Activated naive CD8-positive, alpha-beta T cell treated with anti-CD3 and anti-CD28 coated beads, Interleukin-2, amount 50 U/mL, for 16 hours (primary cell): ENCODE data around the gene FOXL3.

Experiments
- DNase-seq: peaks from one replicate; pipeline ENCODE4 v3.0.0-alpha.2; 2020; ENCODE audit warnings: low read depth, low spot score

The FOXL3 gene

DNA sequence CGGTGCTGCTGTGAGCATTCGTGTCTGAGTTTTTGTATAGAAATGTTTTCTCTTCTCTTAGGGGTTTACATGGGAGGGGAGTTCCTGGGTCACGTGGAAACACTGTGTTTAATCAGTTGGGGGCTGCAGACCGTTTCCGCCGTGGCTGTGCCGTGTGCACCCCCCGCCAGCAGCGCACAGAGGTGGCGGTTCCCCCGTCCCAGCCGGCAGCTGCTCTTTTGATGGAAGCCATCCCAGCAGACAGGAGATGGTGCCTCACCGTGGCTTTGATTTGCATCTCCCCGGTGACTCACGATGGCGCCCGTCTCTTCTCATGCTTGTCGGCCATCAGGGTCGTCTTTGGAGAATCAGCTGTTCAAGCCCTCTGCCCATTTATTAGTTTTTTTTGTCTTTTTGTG is 34.9 kb upstream of the FOXL3 start:
- DNase-seq = no peak

DNA sequence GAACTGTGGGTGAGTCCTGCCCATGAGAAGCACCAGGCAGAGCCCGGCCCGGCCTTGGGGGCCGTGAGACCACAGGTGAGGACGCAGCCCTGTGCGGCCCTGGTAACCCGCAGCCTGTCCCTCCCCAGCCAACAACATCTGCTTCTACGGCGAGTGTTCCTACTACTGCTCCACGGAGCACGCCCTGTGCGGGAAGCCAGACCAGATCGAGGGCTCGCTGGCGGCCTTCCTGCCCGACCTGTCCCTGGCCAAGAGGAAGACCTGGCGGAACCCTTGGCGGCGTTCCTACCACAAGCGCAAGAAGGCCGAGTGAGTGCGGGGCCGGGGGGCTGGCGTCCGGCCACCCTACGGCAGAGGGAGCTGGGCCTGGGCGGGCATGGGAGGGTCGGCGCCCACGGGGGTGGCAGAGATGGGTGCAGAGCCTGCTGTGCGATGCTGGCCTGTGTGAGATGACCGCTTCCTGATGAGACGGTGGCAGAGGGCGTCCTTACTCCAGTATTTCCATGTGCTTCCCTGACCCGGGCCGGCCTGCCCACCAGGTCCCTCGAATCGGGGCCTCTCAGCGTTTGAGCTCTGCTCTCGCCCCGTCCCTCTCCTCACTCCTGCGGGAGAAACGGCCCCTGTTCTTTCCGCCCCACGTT is 34.1 kb upstream of the FOXL3 start:
- DNase-seq = no peak

DNA sequence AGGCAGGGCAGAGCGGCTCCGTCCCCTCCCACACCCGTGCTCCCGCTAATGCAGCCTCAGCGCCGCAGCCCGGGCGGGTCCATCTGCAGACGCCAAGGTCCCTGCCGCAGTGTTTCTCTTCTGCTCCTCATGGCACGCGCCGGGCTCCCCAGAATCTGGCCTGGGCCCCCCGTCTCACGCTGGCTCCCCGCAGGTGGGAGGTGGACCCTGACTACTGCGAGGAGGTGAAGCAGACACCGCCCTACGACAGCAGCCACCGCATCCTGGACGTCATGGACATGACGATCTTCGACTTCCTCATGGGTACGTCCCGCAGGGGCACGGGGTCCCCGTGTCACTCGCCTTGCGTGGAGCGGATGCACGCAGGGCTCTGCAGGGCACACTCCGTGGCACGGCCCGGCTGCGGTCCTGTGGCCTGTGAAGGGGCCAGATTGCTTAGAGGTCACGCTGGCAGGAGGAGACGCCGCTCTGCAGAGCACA is 33.5 kb upstream of the FOXL3 start:
- no peak for DNase-seq

DNA sequence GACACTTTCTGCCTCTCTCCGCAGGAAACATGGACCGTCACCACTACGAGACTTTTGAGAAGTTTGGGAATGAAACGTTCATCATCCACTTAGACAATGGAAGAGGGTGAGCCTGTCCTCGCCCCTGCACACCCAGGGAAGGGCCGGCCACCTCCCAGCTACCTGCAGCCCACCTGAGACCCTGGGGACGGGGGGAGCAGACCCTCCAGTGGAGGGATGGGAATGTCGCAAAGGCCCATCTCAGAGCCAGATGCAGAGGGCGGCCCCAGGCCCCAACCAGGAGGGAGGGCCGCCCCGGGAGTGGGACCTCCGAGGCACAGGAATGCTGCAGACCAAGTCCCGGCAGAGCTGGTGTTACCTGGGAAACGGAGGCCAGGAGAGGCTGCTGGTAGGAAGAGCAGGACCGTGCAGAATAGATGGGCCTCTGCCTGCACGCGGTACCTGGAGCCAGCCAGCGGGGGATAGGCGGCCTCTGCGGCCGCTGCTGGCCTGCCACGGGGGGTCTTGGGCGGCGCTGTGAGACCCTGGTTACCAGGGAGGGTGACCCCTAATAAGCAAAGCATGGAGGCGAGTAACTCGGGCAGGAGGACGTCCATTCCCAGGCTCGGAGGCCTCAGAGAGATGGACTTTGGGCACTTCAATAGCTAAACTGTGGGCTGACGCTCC is 32.9 kb upstream of the FOXL3 start:
- no peak for DNase-seq

DNA sequence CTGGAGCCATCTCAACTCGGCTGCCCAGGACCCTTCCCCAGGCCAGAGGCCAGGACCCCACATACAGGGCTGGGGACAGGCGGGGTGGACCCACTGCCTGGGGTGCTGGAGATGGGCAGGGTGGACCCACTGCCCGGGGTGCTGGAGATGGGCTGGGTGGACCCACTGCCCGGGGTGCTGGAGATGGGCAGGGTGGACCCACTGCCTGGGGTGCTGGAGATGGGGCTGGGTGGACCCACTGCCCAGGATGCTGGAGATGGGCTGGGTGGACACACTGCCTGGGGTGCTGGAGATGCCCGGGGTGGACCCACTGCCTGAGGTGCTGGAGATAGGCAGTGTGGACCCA is 32.4 kb upstream of the FOXL3 start:
- DNase-seq = no peak

DNA sequence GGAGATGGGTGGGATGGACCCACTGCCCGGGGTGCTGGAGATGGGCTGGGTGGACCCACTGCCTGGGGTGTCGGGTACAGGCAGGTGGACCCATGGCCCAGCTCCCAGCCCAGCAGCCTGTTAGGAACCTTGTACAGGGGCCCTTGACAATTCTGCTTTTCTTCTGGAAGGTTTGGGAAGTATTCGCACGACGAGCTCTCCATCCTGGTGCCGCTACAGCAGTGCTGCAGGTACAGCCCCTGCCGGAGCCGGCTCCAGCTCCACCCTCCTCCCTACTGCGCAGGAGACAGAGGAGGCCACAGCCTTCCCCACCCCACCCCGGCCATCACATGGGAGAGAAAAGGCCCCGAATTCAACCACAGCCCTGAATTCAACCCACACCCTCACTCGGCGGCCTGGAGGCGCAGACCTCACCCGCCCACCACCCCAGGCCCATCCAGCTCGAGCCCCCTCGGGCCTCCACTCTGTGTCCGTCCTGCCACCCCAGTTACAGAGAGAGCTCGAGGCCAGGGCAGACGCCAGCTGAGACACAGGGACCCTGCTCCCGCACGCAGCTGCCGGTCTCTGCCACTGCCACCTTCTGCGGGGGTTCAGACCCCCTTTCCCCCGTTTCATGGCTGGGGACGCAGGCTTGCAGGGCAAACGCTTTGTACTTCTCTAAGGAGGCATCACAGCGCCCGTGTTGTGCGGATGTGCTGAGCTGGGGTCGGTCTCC is 31.3 kb upstream of the FOXL3 start:
- DNase-seq = no peak

DNA sequence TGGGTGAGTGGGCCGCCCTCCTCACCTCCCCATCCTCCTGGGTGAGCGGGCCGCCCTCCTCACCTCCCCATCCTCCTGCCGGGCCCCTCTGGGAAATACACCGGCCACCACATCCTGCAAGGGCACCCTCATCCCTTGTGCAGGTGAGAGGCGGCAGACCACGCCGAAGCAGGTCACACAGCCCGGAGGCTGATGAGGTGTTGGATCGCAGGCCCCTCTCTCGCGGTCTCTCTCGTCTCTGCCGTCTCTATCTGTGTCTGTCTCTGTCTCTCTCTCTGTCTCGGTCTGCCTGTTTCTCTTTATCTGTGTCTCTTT is 30.8 kb upstream of the FOXL3 start:
- DNase-seq = no peak

DNA sequence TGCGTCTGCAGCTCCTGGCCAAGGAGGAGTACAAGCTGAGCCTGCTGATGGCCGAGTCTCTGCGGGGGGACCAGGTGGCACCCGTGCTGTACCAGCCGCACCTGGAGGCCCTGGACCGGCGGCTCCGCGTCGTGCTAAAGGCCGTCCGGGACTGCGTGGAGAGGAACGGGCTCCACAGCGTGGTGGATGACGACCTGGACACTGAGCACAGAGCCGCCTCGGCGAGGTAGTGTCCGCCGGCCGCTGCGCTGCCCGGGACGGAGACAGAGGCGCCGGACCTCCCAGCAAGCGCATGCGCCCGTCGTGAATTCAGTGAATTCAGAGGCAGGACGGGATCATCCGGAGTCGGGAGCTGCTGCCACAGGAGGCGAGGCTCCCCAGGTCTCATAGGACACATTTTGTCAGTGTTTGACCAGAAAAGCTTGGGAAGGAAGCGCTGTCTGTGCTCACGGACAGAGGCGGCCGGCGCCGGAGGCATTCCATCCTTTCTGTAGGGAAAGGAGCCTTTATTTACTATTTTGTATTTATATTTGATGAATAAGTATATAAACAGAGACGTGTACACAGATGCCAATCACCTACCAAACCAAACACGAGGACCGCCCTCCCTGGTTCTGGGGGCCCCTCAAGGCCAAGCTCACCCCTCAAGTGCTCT is 30.1 kb upstream of the FOXL3 start:
- no peak for DNase-seq

DNA sequence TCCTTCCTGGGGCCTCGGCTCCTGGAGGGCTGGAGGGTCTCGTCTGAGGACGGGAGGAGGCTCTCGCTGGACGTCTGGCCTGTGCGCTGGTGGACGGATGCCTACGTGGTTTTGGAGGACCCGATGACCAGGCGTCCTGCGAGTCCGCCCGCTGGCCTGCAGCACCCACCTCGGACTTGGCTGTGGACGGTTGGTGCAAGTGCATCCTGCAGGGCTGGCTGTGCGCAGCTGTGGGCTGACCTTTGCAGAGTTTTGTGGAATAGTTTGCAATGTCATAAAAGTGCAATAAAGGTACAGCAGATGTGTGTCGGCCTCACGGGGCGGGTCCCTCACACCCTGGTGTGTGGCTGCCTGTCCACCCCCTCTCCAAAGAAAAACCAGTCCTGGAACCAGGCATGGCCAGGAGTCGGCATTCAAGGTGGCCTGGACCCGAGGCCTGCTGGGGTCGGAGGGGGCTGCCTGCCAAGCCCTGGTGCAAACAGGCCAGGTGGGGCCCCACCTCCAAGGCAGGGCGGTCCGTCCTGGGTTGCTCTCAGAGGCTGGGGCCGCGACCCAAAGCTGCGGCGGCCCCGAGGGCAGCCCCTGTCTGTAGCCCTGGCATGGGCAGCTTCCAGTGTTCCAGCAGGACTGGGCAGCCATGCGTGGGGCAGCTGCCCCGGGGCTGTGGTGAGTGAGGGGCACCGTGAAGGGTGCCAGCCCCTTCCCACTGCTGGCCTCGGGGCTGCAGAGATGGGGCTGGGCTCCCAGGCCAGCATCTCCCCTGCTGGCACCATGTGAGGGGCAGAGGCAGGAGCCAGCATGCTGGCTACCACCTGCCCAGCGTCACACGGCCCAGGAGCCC is 29.3 kb upstream of the FOXL3 start:
- no peak for DNase-seq

DNA sequence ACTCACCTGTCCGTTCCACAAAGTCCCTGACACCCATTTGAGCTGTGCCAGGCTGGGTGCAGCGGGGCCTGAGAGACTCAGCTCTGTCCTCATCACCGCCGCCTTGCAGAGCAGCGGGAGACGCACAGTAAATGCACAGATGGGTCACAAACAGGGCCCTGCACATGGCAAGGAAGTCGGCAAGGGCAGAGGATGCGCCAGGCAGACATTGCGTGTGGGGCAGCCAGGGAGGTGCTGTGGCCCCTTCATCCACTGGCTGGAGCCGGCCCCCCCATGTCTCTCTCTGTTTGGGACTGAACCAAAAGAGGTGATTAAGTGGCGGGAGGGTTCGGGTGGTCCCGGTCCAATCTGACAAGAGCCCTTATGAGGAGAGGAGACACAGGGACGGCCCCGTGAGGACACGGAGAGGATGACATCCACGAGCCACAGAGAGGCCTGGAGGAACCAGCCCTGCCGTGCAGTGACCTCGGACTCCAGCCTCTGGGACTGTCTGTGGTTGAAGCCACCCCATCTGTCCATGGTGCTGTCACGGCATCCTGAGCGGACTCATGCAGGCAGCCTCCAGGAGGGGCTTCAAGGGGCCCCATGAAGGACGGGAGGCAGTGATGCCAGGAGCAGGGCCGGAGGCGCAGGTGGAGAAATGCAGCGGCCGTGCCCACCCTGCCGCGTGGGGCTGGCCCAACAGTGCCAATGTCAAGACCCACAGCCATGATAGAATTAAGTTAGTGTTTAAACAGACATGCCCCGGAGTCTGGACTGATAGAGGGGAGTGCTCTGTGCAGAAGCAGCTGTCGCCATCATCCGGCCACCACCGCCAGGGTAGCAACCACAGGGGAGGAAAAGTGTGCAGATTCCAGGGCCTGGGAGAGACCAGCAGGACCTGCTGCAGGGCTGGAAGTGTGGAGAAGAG is 28.4 kb upstream of the FOXL3 start:
- no peak for DNase-seq

DNA sequence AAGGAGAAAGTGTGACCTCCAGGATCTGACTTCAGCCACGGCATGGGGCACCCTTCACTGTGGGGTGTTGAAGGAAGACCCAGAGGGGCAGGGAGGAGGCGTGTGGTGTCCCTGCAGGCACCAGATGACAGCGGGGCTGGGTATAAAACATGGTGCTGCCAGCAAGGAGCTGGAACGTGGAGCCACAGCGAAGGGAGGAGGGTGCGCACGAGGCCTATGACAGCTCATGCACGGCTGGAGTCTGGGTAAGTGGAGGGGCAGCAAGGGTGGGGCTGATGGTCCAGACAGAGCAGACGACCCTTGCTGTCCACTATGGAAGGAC is 27.8 kb upstream of the FOXL3 start:
- no peak for DNase-seq

DNA sequence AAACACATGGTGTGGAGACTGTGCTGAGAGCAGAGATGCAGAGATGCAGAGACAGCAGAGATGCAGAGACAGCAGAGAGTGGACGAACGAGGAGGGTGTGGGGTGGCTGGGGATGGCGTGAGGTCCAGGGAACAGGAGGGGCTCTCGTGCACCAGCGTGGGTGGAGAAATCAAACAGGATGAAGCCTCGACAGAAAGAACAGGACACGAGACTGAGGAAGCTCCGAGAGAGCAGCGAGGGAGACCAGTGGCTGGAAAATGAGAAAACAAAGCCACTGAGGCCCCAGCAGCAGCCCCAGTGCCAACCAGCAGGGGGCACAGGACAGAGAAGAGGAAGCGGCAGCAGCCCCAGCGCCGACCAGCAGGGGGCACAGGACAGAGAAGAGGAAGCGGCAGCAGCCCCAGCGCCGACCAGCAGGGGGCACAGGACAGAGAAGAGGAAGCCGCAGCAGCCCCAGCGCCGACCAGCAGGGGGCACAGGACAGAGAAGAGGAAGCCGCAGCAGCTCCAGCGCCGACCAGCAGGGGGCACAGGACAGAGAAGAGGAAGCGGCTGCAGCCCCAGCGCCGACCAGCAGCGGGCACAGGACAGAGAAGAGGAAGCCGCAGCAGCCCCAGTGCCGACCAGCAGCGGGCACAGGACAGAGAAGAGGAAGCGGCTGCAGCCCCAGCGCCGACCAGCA is 27.2 kb upstream of the FOXL3 start:
- DNase-seq = peak; percentile 30

DNA sequence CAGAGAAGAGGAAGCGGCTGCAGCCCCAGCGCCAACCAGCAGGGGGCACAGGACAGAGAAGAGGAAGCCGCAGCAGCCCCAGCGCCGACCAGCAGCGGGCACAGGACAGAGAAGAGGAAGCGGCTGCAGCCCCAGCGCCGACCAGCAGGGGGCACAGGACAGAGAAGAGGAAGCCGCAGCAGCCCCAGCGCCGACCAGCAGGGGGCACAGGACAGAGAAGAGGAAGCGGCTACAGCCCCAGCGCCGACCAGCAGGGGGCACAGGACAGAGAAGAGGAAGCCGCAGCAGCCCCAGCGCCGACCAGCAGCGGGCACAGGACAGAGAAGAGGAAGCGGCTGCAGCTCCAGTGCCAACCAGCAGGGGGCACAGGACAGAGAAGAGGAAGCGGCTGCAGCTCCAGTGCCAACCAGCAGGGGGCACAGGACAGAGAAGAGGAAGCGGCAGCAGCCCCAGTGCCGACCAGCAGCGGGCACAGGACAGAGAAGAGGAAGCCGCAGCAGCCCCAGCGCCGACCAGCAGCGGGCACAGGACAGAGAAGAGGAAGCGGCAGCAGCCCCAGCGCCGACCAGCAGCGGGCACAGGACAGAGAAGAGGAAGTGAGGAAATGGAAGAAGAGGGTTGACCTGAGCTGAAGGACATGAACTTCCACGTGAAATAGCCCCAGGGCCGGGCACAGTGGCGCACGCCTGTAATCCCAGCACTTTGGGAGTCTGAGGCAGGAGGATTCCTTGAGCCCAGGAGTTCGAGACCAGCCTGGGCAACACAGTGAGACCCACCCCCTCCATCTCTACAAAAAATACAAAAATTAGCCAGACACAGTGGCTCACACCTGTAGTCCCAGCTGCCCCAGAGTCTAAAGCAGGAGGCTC is 26.3 kb upstream of the FOXL3 start:
- peak; percentile 30 for DNase-seq

DNA sequence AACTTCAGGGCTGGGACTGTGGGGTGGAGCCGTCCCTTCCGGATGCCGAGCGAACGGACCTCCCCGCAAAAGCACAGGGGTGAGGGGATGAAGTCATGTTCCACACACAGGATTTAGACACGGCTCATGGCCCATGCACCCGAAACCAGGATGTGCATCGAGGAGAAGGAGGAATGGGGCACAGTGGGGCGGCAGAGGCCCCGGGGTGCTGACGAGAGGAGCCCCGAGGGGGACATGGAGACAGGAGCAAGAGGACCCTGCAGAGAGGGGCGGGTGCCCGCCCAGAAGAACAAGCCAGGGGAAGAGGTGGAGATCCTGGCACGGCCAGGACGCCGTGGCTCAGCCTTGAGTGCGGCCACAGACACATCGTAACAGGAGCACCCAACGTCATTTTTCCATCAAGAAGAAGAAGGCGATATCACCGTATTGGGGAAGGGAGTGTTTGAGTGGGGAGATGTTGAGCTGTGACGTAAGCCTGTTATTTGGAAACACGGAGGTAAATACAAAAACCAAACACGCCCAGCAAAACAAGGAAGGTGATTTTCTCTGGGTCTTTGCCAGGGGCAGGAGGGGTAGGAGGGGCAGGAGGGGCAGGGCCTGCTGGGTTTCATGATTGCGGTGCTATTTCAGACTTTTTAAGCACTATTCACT is 25.3 kb upstream of the FOXL3 start:
- no peak for DNase-seq

DNA sequence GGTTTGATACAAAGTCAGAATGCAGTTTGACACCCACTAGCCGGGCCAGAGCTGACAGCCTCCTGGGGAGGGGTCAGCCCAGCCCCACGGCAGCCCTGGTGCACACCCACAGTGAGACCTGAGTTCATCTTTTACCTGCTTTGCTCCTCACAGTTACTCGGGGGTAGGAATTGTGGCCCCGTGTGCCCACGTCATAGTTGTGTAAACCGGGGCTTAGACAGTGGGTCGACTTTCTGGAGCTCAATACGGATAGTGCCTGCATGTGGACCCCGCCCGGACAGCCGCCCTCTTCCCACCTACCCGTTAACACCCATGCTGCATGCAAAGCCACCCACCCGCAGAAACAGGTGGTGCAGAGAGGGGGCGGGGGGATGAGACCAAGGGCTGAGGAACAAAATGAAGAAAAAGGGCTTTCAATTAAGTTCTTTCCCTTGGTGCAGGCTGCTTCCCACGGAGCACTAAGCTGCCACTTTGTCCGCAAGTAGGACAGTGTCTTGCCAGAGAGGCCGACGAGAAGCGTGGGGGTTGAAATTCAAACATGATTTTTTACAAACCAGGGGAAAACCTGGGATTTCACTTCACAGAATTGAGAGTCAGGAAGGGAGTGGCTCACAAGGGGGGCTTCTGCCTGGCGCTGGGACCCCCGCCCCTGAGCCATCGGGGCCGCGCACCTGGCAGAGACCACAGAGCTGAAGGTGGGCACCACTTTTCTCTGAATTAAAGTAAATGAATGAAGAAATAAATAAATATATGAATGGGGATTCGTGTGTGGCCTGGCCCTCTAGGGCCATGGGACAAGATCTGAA is 24.6 kb upstream of the FOXL3 start:
- no peak for DNase-seq

DNA sequence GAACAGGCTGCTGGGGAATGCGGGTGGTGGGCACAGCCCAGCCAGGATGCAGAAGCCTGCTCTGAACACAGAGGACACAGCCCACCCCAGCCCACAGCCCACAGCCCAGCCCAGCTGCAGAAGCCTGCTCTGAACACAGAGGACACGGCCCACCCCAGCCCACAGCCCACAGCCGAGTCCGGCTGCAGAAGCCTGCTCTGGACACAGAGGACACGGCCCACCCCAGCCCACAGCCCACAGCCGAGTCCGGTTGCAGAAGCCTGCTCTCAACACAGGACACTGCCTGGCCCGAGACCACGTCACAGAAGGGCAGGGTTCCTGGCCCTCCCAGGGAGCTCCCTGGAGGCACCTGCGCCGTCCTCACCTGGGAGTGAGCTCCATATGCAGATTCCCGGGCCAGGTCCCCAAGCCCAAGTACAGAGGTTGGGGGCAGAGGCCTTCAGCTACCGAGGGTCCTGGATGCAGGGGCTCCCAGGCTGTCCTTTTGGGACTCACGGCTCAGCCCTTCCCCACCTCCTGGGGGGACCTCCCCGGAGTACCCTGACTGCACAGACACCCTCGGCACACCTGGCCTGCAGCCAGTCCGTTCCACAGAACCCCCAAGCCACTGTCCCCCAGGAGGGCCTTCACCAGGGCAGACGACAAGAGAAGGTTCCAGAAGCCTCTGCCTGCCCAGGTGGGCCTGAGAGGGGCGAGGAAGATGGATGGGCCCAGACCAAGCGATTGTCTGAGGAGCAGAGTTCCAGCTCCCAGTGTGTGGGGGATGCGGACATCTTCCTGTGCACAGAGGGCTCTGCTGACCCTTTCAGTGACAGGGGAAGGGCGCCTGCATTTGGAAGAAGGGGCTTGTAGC is 23.7 kb upstream of the FOXL3 start:
- no peak for DNase-seq
